K562 (cell line): Measurements from ENCODE around the gene MBOAT7. TPM values are rescaled to one million over a fixed set of nuclear protein-coding genes. Genes with fewer than 3 reads are reported as not detected.

Experiments
- ADNP ChIP-seq: fragments of 200-800 bp; sonication (Bioruptor generic); IDR thresholded peaks from 2 replicates; pipeline ENCODE4 v1.6.1; 2016; ENCODE audit warnings: missing genetic modification characterization, missing compliant biosample characterization
- CHAMP1 ChIP-seq: fragments of 450-650 bp; IDR thresholded peaks from 2 replicates; pipeline ENCODE4 v1.6.1; 2016; ENCODE audit warnings: mild to moderate bottlenecking
- CSDE1 ChIP-seq, 2 experiments: fragments of 450-650 bp; IDR thresholded peaks; 2 replicates each; pipeline ENCODE4 v1.6.1; 2016; ENCODE audit warnings: mild to moderate bottlenecking in 1 of 2
- E2F3 ChIP-seq: fragments of 250-450 bp; sonication (Bioruptor Pico); IDR thresholded peaks from 2 replicates; pipeline ENCODE4 v1.4.0; 2020; ENCODE audit warnings: mild to moderate bottlenecking
- EGR1 ChIP-seq: fragments of 450-650 bp; conservative IDR thresholded peaks from 2 replicates; pipeline ENCODE4 v1.6.1; 2017; ENCODE audit warnings: mild to moderate bottlenecking
- MED1 ChIP-seq: sonication (generic); formaldehyde crosslinking; IDR thresholded peaks from 2 replicates; pipeline ENCODE4 v1.8.1; 2023; ENCODE audit warnings: missing genetic modification reagents, borderline replicate concordance
- MTA1 ChIP-seq: fragments of 450-650 bp; IDR thresholded peaks from 2 replicates; pipeline ENCODE4 v1.6.1; 2017; ENCODE audit warnings: borderline replicate concordance
- NUFIP1 ChIP-seq: fragments of 450-650 bp; IDR thresholded peaks from 2 replicates; pipeline ENCODE4 v1.6.1; 2018; ENCODE audit not compliant: partially characterized antibody
- SRSF7 ChIP-seq: fragments of 200-400 bp; formaldehyde crosslinking; optimal IDR thresholded peaks from 2 replicates; pipeline ENCODE3; 2017; ENCODE audit warnings: mild to moderate bottlenecking, low read depth, low read length
- TGIF2 ChIP-seq: sonication (generic); formaldehyde crosslinking; IDR thresholded peaks from 2 replicates; pipeline ENCODE4 v1.8.1; 2022; ENCODE audit warnings: mild to moderate bottlenecking, missing genetic modification reagents, moderate library complexity
- XRCC4 ChIP-seq: IDR thresholded peaks from one replicate; pipeline ENCODE4 v1.6.1; 2011; ENCODE audit not compliant: insufficient read depth, insufficient read length; ENCODE audit errors: extremely low read depth
- ZNF655 ChIP-seq: fragments of 250-450 bp; sonication (Bioruptor Pico); IDR thresholded peaks from 2 replicates; pipeline ENCODE4 v1.5.0; 2021
- ZNF780A ChIP-seq: fragments of 250-450 bp; sonication (Bioruptor Pico); IDR thresholded peaks from 2 replicates; pipeline ENCODE4 v1.5.0; 2021; ENCODE audit warnings: mild to moderate bottlenecking
- polyA plus RNA-seq, 8 experiments: library from polyadenylated mRNA; depleted of rRNA in 4 of 8; stranded (reverse) in 5 of 8; unstranded in 3 of 8; fragments of >200 nt; fragmentation: Nextera tagmentation in 2 of 8; fragmentation: Illumina TruSeq in 1 of 8; extraction: Ambion mirVana in 2 of 8; extraction: Trizol in 1 of 8; gene quantifications; 2 replicates each; pipeline versions ENCODE4 v1.2.1 to v1.2.3, GENCODE V29; 2011 to 2014; ENCODE audit warnings: inconsistent platforms in 1 of 8, missing spikeins in 1 of 8
- total RNA-seq, 7 experiments: library from RNA; depleted of rRNA in 6 of 7; stranded (reverse); fragments of >200 nt in 6 of 7; fragmentation: Illumina TruSeq in 2 of 7; extraction: Trizol in 2 of 7; gene quantifications; 2 replicates each; pipeline versions ENCODE4 v1.2.1 to v1.2.3, GENCODE V29; 2011 to 2021; ENCODE audit warnings: low replicate concordance in 1 of 7
- TF ChIP-seq, protein P1 (sequence below): fragments of 450-650 bp; IDR thresholded peaks from 2 replicates; pipeline ENCODE4 v1.6.1; 2018; ENCODE audit not compliant: partially characterized antibody
- TF ChIP-seq, protein P2 (sequence below): fragments of 450-650 bp; formaldehyde crosslinking; IDR thresholded peaks from 2 replicates; pipeline ENCODE4 v1.4.0; 2020; ENCODE audit warnings: mild to moderate bottlenecking, moderate library complexity
- TF ChIP-seq, protein P3 (sequence below): fragments of 250-450 bp; sonication (Bioruptor Pico); IDR thresholded peaks from 2 replicates; pipeline ENCODE4 v1.4.0; 2020; ENCODE audit warnings: mild to moderate bottlenecking, moderate library complexity, borderline replicate concordance

Gene MBOAT7
- total and polyA plus RNA-seq, 9 of the 15 experiments (the other 6 are each of a cell fraction or from before 2014, with no cell fraction given) = 1.4 to 153 (median 56.1) TPM

DNA sequence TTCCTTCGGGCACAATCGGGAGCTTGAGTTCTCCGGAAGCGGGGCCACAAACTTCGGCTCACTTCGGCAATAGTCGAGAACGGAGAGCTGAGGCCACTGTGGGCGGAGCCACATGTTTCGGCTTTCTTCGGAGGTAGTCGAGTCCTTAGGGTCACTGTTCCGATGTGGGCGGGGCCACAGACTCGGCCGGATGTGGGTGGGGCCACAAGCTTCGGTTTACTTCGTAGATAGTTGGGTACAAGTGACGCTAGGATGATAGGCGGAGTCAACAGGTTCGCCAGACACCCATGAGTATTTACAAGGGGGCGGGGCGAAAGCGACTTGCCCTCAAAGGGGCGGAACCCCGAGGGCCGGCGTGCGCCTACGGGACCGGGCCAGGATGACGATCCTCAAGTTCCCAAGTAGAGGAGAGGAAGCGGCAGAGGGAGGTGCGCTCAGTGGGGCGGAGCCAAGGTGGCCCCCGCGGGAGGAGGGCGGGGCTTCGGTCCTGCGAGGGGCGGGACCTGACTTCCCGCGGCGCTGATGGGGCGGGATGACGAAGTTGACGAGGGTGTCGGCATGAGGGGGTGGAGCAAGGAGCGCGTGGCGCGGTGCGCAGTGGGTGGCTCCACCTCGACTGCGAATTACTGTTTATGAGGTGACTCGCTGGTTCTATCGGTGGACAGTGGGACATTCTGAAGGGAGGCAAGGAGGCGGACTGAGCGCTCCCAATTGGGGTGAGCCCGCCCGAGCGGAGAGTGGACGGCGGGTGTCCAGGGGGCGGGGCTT is 539 bp upstream of the MBOAT7 start (continued):
- TF ChIP-seq ADNP (tag) = no peak
- TF ChIP-seq TGIF2 = no peak
- no peak for TF ChIP-seq ZNF780A (CRISPR knock-in tag)
- TF ChIP-seq MTA1 = no peak
- TF ChIP-seq, protein P1, sequence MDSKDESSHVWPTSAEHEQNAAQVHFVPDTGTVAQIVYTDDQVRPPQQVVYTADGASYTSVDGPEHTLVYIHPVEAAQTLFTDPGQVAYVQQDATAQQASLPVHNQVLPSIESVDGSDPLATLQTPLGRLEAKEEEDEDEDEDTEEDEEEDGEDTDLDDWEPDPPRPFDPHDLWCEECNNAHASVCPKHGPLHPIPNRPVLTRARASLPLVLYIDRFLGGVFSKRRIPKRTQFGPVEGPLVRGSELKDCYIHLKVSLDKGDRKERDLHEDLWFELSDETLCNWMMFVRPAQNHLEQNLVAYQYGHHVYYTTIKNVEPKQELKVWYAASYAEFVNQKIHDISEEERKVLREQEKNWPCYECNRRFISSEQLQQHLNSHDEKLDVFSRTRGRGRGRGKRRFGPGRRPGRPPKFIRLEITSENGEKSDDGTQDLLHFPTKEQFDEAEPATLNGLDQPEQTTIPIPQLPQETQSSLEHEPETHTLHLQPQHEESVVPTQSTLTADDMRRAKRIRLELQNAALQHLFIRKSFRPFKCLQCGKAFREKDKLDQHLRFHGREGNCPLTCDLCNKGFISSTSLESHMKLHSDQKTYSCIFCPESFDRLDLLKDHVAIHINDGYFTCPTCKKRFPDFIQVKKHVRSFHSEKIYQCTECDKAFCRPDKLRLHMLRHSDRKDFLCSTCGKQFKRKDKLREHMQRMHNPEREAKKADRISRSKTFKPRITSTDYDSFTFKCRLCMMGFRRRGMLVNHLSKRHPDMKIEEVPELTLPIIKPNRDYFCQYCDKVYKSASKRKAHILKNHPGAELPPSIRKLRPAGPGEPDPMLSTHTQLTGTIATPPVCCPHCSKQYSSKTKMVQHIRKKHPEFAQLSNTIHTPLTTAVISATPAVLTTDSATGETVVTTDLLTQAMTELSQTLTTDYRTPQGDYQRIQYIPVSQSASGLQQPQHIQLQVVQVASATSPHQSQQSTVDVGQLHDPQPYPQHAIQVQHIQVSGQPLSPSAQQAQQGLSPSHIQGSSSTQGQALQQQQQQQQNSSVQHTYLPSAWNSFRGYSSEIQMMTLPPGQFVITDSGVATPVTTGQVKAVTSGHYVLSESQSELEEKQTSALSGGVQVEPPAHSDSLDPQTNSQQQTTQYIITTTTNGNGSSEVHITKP = peak; percentile 79
- TF ChIP-seq SRSF7 = no peak
- TF ChIP-seq CSDE1 (IDR thresholded peaks at IDR 0.05) = no peak
- TF ChIP-seq XRCC4 = no peak
- TF ChIP-seq ZNF655 (CRISPR knock-in tag) = no peak
- TF ChIP-seq E2F3 = peak; percentile 70; the same call in 1 of the 2 replicates
- TF ChIP-seq CHAMP1 = no peak
- no peak for TF ChIP-seq NUFIP1
- no peak for TF ChIP-seq MED1
- TF ChIP-seq, protein P2, sequence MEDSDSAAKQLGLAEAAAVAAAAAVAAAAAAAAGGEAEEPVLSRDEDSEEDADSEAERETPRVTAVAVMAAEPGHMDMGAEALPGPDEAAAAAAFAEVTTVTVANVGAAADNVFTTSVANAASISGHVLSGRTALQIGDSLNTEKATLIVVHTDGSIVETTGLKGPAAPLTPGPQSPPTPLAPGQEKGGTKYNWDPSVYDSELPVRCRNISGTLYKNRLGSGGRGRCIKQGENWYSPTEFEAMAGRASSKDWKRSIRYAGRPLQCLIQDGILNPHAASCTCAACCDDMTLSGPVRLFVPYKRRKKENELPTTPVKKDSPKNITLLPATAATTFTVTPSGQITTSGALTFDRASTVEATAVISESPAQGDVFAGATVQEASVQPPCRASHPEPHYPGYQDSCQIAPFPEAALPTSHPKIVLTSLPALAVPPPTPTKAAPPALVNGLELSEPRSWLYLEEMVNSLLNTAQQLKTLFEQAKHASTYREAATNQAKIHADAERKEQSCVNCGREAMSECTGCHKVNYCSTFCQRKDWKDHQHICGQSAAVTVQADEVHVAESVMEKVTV (CRISPR knock-in tag) = peak; percentile 98
- TF ChIP-seq, protein P3, sequence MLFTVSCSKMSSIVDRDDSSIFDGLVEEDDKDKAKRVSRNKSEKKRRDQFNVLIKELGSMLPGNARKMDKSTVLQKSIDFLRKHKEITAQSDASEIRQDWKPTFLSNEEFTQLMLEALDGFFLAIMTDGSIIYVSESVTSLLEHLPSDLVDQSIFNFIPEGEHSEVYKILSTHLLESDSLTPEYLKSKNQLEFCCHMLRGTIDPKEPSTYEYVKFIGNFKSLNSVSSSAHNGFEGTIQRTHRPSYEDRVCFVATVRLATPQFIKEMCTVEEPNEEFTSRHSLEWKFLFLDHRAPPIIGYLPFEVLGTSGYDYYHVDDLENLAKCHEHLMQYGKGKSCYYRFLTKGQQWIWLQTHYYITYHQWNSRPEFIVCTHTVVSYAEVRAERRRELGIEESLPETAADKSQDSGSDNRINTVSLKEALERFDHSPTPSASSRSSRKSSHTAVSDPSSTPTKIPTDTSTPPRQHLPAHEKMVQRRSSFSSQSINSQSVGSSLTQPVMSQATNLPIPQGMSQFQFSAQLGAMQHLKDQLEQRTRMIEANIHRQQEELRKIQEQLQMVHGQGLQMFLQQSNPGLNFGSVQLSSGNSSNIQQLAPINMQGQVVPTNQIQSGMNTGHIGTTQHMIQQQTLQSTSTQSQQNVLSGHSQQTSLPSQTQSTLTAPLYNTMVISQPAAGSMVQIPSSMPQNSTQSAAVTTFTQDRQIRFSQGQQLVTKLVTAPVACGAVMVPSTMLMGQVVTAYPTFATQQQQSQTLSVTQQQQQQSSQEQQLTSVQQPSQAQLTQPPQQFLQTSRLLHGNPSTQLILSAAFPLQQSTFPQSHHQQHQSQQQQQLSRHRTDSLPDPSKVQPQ (CRISPR knock-in tag) = no peak
- TF ChIP-seq EGR1 = peak; percentile 82
